NCI-H1105 (cell line): ENCODE measurements around the gene POLR3E.
"Not testable (repeated sequence)": the region's sequence is repeated elsewhere in the genome, so short reads cannot be mapped to it uniquely, and the experiment has no call there.

Experiments
- DNase-seq: peaks from one replicate; lab custom pipeline; 2025; lab: John Stamatoyannopoulos, UW

POLR3E gene

GRCh38 chr16:22335668-22336246 lies 38.5 kb downstream of the POLR3E start:
- DNase-seq, result no peak

GRCh38 chr16:22336581-22336980 lies 39.4 kb downstream of the POLR3E start:
- no peak for DNase-seq

GRCh38 chr16:22337045-22337444 lies 39.8 kb downstream of the POLR3E start:
- no peak for DNase-seq

- DNase-seq, result no peak
These were observed 40.8 kb downstream of the POLR3E start for GRCh38 chr16:22337849-22338635.

- DNase-seq, result no peak
These were observed 43.7 kb downstream of the POLR3E start for GRCh38 chr16:22340945-22341344.

GRCh38 chr16:22342082-22342481 lies 44.9 kb downstream of the POLR3E start:
- no peak for DNase-seq

- no peak for DNase-seq
These were observed 49.3 kb downstream of the POLR3E start for GRCh38 chr16:22346483-22346882.

GRCh38 chr16:22347100-22347820 lies 50.1 kb downstream of the POLR3E start:
- no peak for DNase-seq

GRCh38 chr16:22348291-22348690 lies 51.1 kb downstream of the POLR3E start:
- no peak for DNase-seq

- not testable (repeated sequence) for DNase-seq
These were observed 53.8 kb downstream of the POLR3E start for GRCh38 chr16:22351017-22351416.

GRCh38 chr16:22352140-22352539 lies 54.9 kb downstream of the POLR3E start:
- DNase-seq, result no peak

GRCh38 chr16:22352723-22353122 lies 55.5 kb downstream of the POLR3E start:
- DNase-seq, result no peak

GRCh38 chr16:22353191-22353919 lies 56.1 kb downstream of the POLR3E start:
- DNase-seq, result no peak

GRCh38 chr16:22353933-22354541 lies 56.8 kb downstream of the POLR3E start:
- DNase-seq, result no peak

GRCh38 chr16:22355487-22355908 lies 58.3 kb downstream of the POLR3E start:
- no peak for DNase-seq

GRCh38 chr16:22356930-22357634 lies 59.9 kb downstream of the POLR3E start:
- DNase-seq, result no peak

GRCh38 chr16:22357635-22357971 lies 60.4 kb downstream of the POLR3E start:
- no peak for DNase-seq

- no peak for DNase-seq
These were observed 60.8 kb downstream of the POLR3E start for GRCh38 chr16:22358000-22358399.

- DNase-seq, result no peak
These were observed 62.5 kb downstream of the POLR3E start for GRCh38 chr16:22359679-22360078.

- DNase-seq, result no peak
These were observed 63.9 kb downstream of the POLR3E start for GRCh38 chr16:22360963-22361659.

- DNase-seq, result no peak
These were observed 67.0 kb downstream of the POLR3E start for GRCh38 chr16:22364241-22364640.
